Stimulated activated CD4-positive, alpha-beta T cell treated with anti-CD3 and anti-CD28 coated beads, TNF-alpha, amount 100 ng/mL, for 1 hour (primary cell): ENCODE measurements around the gene ZNF277.

Experiments used
- DNase-seq, 3 donors: peaks; one replicate each; pipeline ENCODE4 v3.0.0-alpha.2; 2020; ENCODE audit warnings: low read depth in 3 of 3, low spot score in 1 of 3

Gene ZNF277

DNA sequence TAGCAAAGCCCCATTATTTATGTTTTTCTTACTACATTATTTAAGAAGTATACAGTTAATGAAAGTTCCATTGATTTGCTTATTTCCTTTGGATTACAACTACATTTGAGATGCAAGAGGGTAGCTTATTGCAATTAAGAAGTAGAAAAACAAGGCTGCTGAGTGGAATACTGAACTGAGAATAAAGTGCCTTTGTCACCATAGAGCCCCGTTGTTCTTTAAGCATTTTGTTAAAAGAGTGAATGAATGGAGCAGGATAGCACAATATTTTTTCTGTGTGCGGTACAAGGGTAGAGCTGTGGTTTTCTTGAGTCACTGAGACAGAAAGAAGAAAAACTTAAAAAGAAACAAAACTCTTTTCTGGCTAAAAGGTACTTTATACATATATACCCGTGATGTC is 45.6 kb downstream of the ZNF277 start:
- no peak for DNase-seq

GRCh38 chr7:112252691-112253090 is 46.2 kb downstream of the ZNF277 start:
- no peak for DNase-seq

DNA sequence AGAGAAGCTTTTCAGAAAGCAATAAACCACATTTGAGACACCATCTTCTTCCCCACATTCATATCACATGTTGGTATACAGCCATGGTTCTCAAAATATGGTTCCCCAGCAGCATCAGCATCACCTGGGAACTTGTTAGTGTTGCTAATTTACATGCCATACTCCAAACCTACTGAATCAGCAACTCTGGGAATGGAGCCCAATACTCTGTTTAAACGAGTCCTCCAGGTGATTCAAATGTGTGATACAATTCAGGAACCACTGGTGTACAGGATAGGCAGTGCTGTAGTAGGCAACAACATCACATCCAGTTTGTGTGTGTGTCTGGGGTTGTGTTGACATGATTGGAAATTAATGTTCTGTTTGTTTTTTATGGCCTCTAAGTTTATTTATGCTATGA is 47.7 kb downstream of the ZNF277 start:
- no peak for DNase-seq

GRCh38 chr7:112254709-112255387 is 48.4 kb downstream of the ZNF277 start:
- DNase-seq = no peak

DNA sequence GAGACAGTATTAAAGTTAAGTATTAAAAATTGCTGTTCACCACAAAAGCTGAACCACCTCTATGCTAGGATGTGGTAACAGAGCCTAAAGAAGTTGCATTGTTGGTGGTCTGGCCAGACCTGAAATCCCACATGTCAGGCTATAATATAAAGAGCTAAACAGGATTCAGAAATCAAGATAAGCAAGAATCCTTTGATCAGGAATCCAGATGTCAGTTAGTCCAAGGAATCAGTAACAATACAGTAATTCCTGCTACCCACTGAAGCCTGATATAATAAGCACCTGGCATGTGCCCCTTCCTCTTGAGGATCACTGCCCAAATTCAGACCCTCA is 48.9 kb downstream of the ZNF277 start:
- no peak for DNase-seq

- no peak for DNase-seq
These were observed 50.6 kb downstream of the ZNF277 start for GRCh38 chr7:112257073-112257472.

DNA sequence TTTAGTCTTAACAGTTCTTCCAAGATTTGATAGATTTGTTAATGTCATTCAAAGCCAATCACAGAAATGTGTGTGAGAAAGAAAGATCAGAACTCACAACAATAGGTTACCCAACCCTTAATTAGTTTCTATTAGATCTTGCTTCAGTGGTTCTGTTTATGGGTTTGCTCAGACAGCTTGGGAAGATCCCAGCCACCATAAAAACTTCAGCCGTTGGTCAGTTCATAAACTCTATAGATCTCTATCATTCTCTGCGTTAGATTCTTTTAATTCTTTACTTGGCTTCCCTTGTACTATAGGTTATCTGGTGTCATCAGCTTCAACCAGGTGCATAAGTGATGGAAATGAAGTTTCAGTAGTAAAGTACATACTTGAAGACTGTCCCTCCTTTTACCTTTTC is 54.4 kb downstream of the ZNF277 start:
- DNase-seq = no peak

- no peak for DNase-seq
These were observed 55.5 kb downstream of the ZNF277 start for GRCh38 chr7:112262036-112262435.

DNA sequence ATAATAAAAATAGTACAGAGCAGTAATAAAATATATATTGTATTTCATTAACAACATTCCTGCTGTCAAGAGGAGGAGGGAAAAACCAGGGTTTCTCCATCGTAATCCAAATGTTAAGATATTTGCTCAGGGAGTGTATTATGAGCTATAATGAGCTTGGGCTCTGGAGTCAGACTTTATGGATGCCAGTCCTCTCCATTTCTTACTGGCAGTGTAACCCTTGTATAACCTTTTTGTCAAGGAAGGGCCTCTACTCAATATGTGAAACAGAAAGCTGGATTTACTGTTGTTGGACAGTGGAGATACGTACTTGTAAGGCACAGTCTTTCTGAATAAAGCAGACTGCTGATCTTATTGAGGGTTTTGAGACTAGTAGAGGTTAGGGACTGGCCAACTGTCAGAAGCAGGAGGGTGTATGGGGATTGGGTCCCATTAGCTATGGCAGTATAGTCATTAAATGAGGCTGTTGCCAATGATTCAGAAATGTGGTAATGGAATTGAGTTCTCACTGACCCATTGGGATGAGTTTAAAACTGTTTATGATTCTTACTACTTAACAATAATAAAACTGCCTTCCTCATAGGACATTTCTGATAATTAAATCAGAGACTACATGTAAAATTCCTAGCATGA is 56.5 kb downstream of the ZNF277 start:
- no peak for DNase-seq

DNA sequence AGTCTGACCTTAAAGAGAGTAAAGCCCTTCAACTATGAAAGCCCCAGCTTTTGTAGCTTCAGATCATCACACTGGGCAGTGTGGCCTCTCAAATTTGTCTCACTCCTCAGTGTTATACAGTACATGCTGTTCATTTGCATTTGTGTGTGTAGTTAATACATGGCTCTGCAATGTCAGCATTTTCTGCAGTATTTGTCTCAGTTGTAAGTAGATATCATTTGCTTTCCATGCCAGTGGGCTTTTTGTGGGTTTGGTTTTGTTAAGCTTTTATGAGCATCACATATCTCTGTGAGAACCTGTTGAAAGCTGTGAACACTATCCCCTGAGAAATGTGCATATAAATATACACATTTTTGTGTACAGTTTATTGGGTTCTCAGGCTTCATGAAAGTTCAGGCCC is 57.0 kb downstream of the ZNF277 start:
- no peak for DNase-seq

GRCh38 chr7:112266141-112266540 is 59.6 kb downstream of the ZNF277 start:
- no peak for DNase-seq

GRCh38 chr7:112266595-112267270 is 60.2 kb downstream of the ZNF277 start:
- DNase-seq = no peak

DNA sequence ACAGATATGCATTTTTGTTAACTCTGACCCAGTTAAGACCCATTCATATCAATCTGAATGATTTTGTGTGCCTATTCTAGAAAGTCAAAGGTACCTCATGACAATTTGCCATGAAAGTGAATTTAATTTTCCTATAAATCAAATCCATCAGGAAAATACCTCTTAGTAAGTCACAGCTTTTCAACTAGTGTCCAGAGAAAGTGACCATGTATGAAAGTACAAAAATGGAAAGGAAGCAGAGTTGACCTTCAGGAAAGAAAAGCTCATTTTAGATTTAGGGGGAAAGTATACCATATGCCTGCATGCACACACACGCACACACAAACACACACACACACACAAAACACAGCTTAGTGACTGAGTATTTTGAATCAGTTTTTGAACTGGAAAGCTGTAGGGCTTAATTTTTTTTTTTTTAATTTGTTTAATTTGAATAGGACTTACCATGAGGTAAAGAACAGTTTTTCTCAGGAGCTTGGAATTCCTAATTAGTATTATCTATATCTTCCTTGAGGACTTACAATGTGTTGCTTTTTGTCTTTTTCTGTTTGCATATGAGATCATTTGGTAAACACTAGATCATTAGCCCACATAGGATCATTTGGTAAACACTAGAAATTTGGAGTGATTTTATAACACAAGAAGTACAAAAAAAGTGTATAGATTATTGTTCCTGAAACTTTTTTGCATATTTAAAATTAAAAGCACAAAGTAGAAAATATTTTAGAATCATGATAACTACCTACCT is 61.6 kb downstream of the ZNF277 start:
- no peak for DNase-seq

GRCh38 chr7:112271162-112271561 is 64.7 kb downstream of the ZNF277 start:
- DNase-seq = no peak

GRCh38 chr7:112272921-112273561 is 66.5 kb downstream of the ZNF277 start:
- DNase-seq = no peak

DNA sequence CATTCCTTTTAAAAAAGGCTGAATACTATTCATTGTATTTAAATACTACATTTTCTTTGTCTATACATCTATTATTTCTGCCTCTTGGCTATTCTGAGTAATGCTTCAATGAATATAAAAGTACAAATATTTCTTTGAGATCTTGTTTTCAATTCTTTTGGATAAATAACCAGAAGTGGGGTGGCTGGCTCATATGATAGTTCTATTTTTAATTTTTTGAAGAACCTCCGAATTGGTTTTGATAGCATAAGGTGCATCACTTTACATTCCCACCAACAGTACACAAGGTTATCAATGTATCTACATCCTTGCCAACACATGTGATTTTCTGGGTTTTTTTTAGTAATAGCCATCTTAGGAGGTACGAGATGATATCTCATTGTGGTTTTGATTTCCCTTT is 72.5 kb downstream of the ZNF277 start:
- DNase-seq = no peak

DNA sequence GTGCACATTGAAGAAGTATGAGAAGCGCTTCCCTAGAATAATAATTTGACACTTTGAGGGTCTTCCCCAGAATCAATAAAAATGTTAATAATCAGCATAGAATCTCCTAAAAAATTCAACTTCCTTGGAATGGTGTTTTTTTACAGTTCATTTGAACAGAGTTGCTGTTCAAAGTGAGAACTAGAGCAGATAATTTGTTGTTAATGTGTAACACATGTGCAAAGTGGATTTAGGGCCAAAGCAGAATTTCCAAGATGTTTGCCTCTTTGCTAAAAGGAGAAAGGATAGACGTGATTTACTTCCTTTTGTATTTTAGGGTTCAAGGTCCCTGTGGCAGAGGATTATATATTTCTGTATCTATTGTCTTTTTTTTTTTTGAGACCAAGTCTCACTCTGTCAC is 73.8 kb downstream of the ZNF277 start:
- no peak for DNase-seq

DNA sequence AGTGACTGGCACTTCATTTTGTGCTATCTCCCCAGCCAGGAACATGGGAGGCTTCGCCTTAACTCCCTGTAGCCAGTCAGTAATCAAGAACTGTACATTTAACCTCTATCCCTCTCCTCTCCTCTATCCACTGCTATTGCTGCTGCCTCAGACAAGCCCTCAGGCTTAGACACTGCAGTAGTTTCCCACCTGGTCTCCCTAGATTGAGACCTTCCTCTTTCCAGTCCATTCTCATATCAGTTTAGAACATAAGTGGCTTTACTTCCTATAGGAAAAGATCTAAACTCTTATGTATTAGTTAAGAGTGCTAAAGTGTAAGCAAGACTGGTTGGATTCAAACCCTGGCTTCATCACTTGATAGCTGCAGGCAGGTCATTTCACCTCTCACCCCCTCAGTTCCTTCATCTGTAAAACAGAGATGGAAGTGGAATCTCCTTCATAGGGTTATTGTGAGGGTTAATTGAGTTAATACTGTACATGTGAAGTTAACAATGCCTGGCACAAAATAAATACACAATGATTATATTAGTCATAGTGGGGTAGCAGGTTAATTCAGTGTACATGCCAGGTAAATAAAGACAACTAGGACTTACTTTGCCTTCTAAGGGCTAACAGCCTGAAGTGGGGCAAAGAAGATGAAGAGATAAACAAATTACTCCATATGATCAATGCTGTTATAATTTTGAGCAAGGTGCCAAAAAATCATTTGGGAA is 76.1 kb downstream of the ZNF277 start:
- DNase-seq = no peak

- no peak for DNase-seq
These were observed 77.0 kb downstream of the ZNF277 start for GRCh38 chr7:112283382-112283910.

GRCh38 chr7:112286250-112287086 is 80.0 kb downstream of the ZNF277 start:
- no peak for DNase-seq
